ENCODE measurements around the gene KPNA5. TPM values are rescaled to one million over a fixed set of nuclear protein-coding genes. Genes with fewer than 3 reads are reported as not detected.
A peak's percentile ranks its signal among the peaks of the same experiment; 100 is the strongest.
"Not testable (repeated sequence)": the region's sequence is repeated elsewhere in the genome, so short reads cannot be mapped to it uniquely, and the experiment has no call there.

Gene KPNA5
- 3.3 TPM for polyA plus RNA-seq (2013, experiment 1 of 2; ENCODE audit: insufficient read length)
- 3.6 TPM for polyA plus RNA-seq (2013, experiment 2 of 2; ENCODE audit: insufficient read length)

DNA sequence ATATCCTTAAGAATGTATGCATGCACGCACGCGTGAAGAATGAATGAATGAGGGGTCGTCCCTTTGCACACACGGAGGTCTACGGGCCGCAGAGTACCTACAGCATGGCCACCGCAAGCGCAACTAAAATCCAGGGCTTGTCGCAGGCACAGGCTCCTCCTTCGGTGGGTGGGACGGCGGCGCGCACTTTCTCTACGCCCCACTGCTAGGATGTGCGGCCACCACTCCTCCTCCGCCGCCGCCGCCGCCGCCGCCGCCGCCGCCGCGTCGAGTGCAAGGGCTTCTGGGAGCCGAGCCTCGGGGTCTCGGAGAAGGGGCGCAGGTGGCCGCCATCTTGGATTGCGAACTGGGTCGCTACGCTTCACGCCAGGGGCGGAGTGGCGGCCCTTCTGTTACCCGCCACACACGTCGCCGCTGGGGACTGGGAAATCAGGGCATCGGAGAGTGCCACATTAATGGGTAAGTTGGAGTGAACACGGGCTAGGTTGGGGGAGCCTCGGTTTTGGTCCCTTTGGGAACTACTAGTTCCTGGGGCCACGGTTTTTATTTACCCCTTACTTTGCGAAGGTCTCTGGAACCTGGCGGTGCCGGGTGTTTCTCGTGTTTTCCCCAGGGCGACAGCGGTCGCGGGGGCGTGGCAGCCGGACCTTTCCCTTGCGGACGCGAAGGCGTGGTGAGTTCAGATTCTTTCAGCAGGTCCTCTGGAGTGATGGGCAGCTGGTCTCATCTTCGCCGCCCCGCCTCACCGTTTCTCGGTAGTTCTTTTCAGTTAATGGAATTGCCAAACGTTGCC is at the start of gene KPNA5:
TSS of gene KPNA5 (plus strand) at position 332 of the 793 bp plus-strand sequence. CDS start at position 456, 124 bp downstream.
- DNase-seq = peak; percentile 92

DNA sequence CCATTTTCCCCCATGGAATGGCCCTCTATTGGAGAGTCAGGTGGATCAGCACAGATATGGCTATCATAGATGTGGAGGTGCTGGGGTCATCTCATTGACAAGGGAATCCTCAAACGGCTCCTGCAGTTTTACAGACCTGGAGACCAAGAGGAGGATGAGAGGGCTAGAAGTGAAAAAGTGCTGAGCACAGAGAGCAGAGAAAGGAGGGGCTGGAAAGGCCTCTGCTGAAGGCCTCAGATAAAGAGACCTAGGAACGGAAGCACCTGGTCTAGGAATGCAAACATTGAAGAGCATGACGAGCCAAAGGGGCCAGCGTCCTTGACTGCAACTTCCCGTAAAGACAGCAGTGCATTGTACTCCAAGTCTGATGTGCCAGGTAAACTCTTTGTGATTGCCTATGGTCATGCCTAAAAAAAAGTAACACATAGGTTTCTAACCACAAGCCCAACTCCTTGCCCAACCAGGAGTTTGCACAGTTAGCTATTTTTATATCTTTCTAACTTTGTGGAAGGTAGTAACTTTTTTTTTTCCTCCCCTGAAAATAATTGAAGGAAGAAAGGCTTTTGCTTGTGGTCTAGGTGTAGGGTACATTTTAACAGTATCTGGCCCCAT is 49.5 kb upstream of the KPNA5 start:
- no peak for DNase-seq

DNA sequence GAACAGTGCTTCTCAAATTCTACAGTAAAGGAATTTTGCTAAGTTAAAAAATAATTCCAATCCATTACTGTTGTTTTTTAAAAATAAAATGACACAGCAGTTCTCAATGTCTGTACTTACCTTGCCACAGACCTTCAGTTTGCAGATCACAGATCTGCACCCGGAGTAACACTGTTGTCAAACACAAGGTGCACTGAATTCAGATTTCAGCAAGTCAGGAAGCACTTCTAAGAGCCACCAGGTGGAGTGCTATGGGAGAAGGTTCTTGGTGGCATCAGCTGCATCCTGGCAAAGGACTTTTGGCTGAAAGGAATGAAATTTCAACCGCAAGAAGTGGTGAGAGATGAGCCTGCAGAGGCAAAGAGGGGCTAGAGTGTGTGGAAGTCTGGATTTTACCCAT is 47.3 kb upstream of the KPNA5 start:
- DNase-seq = no peak

DNA sequence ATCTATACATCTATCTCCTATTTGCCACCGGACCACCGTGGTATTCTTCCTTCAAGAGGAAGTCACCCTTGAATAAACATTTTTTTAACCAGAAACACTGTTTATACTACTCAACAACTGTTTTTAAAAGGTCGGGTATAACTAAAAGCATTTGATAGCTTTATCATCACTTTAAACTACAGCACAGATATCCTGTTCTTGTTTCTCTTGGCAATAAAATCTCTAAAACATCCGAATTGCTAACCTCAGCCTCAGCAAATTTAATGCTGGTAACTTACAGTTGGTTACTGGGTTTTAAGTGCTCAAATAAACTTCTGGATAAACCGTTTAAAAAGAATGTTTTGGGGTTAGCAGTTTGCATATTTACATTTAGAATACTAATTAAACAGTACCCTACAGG is 32.9 kb upstream of the KPNA5 start:
- DNase-seq = peak; percentile 68

DNA sequence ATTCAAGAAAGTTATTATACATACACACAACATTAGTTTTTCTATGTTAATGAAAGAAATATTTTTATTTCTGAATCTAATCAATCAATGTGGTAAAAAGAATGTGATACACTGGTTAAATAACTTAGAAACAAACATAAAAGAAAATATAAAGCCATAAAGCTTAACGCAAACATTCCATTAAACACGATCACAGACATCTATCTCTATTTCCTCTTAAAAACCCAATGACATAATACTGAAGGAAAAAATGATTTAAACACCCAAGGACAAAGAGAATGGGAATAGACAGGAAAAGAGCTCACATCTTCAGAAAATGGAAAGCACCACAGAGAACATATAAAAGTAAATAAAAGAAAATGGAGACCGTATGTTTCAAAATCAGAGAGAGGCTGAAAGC is 31.9 kb upstream of the KPNA5 start:
- peak; percentile 4 for DNase-seq

DNA sequence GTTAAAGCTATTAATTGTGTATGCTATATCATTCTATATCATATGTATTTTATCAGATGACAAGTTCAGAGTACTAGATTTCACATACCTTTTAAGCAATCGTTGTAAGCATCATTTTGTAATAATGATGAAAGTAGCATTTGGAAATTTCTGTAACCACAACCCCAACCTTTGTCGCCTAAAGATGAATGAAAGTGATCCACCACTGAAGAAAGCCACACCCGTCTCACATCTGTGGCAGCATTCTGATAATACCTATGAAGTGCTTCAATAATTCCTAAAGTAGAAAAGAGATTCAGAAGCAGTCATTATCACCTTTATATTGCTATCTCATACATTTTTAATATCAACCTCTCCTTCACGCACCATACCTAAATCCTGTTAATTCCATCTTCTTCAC is 29.1 kb upstream of the KPNA5 start:
- DNase-seq = no peak

DNA sequence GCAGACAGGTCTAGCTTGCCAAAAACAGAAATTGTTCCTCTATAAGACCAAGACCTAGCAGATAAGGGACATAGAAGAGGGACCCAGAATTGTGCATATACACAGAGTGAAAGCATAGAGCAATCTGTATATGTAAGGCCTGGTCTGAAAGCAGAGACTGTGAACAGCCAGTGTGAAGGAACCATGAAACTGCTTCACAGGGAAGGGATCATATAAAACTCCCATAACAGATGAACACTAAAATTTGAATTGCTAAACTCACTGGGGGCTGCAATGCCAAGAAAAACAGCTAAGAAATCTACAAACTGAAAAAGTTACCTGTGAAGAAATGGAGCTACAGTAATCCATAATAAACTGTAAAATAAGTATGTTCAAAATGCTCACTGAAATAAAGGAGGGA is 19.4 kb upstream of the KPNA5 start:
- no peak for DNase-seq

DNA sequence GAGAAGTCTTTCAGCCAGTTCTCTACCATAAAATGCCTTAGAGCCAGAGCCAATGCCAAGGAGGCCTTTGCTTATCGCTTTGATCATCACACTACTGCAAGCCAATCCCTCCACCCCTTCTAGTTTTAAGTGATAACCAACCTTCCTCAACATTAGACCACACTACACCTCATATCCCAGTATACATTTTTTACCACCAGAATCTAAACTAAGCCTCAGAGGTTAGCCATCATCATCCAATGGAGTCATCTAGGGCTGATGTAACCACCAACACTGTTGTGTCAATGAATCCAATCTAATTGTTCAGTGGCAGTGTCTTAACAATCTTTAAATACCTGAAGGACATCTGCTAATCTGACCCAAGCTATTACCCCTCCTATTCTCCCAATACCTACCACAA is 18.8 kb upstream of the KPNA5 start:
- DNase-seq = no peak

DNA sequence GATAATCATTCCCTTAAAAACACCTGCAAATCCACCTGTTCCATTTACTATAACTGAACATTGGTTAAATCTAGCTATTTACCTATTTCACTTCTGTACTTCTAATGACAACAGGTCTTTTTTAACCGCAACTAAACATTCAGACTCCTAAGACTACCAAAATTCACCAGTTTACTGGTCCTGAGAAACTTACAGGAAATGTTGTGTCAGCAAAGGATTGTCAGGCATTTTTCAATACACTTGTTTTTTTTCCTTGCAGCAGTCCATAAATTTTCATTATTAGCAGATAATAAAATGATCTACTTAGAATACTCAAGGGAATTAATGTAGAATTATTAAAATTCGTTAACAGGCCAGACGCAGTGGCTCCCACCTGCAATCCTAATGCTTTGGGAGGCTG is 17.7 kb upstream of the KPNA5 start:
- no peak for DNase-seq

DNA sequence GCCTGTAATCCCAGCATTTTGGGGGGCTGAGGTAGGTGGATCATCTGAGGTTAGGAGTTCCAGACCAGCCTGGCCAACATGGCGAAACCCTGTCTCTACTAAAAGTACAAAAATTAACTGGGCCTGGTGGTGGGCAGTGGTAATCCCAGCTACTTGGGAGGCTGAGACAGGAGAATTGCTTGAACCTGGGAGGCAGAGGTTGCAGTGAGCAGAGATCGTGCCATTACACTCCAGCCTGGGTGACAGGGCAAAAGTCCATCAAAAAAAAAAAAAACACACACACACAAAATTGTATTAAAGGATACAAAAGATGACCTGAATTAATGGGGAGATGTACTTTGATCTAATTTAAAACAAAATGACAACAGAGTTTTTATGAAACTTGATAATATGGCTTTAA is 16.8 kb upstream of the KPNA5 start:
- DNase-seq = not testable (repeated sequence)

DNA sequence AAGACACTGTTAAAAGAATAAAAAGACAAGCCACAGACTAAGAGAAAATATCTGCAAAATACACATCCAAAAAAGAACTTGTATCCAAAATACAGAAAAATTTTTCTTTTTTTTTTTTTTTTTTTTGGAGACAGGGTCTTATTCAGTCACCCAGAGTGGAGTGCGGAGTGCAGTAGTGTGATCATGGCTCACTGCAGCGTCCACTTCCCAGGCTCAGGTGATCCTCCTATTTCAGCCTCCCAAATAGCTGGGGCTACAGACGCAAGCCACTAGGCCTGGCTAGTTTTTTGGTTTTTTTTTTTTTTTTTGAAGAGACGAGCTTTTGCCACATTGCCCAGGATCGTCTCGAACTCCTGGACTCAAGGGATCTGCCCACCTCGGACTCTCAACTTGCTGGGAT is 15.5 kb upstream of the KPNA5 start:
- DNase-seq = no peak

DNA sequence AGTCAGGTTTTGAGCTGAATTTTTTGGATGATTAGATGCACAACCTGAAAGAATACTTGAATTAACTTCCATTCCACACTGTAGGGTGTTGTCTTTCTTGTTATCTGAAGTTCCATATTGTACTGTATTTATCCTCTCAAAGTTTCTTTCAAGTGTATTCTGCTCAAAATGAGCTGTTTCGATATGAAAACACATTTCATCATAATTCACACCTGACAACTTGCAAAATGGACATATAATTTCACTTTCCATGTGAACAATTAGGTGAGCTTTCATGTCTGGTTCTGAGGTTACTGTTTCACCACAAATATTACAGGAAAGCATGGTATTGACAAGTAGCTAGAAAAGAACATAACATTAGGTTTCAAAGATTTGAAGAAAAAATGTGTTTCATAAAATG is 14.1 kb upstream of the KPNA5 start:
- no peak for DNase-seq

DNA sequence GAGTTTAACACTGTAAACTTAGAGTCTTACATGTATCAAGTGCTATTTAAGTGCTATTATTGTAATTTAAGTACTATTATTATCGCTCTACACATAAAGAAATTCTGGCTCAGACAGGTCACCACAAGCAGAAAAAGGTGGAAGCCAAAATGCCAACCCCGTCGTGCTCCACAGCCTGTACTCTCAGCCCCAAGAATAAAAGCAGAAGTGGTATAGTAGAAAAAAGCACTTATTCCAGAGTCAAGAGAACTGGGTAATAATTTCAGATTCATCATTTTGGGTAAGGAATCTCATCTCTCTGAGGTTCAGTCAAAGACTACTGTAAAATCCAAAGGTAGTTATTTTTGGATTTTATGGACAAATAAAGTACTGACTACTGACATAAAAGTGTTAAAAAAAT is 13.4 kb upstream of the KPNA5 start:
- no peak for DNase-seq

DNA sequence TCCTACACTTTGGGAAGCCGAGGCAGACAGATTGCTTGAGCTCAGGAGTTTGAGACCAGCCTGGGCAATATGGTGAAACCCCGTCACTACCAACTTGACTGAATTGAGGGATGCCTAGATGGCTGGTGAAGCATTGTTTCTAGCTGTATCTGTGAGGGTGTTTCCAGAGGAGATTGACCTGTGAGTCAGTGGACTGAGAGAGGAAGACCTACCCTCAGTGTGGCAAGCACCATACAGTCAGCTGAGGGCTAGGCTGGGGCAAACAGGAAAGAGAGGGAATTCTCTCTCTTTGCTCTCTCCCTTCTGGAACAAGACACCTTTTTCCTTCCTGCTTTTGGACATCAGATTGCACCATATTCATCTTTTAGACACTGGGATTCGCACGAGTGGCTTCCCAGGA is 8.7 kb upstream of the KPNA5 start:
- no peak for DNase-seq

DNA sequence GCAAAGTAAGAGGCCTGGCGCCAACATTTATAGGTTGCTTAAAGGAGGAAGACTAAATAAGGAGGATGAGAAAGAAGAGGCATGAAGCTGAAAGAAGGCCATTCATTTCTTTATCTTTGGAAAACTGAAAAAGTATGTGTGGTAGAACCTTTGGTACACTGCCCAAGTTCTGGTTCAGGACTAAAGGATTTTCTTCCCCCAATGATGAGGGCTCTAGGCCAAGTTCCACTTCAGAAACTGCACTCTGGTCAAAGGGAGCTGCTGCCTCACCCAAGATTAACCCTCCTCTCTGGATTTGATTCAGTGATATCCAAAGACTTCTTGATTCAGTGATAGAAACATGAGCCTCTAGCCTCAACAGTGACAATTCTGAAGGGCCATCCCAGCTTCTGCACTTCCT is 5.0 kb upstream of the KPNA5 start:
- DNase-seq = no peak

DNA sequence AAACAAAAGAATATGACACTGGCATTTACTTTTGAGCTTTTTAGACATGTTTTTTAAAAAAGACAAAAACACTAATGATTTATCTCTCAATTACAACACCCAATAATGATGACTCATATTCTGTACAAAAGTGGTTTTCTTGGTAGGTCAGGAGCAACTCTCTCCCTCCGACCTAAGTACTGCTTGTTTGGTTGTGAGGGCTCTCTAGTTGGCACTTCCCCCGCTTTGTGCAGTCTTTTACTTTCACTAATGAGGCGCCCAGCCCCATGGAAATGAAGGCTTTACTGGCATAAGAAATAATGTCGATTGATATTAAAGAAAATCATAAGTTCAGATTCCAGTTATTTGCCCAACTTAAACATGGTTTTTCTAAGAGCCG is 1.3 kb downstream of the KPNA5 start:
- no peak for DNase-seq

DNA sequence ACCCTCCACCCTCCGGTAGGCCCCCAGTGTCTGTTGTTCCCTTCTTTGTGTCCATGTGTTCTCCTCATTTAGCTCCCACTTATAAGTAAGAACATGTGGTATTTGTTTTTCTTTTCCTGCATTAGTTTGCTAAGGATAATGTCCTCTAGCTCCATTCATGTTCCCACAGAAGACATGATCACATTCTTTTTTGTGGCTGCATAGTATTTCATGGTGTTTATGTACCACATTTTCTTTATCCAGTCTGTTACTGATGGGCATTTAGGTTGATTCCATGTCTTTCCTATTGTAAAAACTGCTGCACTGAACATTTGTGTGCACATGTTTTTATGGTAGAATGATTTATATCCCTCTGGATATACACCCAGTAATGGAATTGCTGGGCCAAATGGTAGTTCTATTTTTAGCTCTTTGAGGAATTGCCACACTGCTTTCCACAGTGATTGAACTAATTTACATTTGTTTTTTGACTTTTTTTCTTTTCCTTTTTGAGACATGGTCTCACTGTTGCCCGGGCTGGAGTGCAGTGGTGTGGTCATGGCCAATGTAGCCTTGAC is 4.5 kb downstream of the KPNA5 start:
- no peak for DNase-seq

DNA sequence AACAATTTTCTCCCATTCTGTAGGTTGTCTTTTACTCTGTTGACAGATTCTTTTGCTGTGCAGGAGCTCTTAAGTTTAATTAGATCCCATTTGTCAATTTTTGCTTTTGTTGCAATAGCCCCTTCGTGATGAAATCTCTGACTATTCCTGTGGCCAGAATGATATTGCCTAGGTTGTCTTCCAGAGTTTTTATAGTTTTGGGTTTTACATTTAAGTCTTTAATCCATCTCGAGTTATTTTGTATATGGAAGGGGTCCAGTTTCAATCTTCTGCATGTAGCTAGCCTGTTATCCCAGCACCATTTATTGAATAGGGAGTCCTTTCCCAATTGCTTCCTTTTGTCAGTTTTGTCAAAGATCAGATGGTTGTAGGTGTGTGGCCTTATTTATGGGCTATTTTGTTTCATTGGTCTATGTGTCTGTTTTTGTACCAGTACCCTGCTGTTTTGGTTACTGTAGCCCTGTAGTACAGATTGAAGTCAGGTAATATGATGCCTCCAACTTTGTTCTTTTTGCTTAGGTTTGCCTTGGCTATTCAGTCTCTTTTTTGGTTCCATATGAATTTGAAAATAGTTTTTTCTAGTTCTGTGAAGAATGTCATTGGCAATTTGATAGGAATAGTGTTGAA is 5.6 kb downstream of the KPNA5 start:
- not testable (repeated sequence) for DNase-seq

DNA sequence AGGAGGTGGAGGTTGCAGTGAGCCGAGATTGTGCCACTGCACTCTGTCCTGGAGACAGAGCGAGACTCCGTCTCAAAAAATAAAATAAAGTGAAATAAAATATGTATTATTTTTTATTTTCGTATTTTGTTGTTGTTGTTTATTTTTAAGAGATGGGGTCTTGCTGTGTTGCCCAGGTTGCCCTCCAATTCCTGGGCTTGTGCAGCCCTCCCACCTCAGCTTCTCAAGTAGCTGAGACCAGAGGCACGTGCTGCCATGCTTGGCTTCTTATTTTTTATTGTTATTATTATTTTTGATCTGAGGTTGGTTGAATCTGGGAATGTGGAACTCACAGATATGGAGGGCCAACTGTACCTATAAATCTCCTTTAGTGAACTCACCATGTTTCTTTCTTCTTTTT is 10.1 kb downstream of the KPNA5 start:
- no peak for DNase-seq

DNA sequence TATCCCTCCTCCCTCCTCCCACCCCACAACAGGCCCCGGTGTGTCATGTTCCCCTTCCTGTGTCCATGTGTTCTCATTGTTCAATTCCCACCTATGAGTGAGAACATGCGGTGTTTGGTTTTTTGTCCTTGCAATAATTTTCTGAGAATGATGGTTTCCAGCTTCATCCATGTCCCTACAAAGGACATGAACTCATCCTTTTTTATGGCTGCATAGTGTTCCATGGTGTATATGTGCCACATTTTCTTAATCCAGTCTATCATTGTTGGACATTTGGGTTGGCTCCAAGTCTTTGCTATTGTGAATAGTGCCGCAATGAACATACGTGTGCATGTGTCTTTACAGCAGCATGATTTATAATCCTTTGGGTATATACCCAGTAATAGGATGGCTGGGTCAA is 11.9 kb downstream of the KPNA5 start:
- DNase-seq = not testable (repeated sequence)

DNA sequence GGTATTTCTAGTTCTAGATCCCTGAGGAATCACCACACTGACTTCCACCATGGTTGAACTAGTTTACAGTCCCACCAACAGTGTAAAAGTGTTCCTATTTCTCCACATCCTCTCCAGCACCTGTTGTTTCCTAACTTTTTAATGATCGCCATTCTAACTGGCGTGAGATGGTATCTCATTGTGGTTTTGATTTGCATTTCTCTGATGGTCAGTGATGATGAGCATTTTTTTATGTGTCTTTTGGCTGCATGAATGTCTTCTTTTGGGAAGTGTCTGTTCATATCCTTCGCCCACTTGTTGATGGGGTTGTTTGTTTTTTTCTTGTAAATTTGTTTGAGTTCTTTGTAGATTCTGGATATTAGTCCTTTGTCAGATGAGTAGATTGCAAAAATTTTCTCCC is 12.3 kb downstream of the KPNA5 start:
- not testable (repeated sequence) for DNase-seq

DNA sequence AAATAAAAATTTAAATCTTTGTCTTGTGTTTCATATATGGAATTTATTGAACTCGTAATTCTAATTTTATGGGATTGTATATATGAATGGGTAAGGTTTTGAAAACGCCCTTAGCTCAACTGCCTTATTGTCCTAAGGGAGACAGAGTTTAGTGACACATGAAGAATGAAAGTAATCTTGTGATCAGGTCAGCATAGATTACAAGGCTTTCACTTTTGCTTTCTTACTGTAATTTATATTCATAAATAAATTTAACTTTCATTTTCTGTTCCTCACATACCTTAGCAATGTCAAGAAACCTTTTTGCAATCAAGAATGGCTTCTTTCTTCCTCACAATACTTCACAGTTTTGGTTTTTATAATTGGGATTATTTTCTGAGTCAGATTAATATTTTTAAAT is 14.4 kb downstream of the KPNA5 start:
- DNase-seq = no peak

DNA sequence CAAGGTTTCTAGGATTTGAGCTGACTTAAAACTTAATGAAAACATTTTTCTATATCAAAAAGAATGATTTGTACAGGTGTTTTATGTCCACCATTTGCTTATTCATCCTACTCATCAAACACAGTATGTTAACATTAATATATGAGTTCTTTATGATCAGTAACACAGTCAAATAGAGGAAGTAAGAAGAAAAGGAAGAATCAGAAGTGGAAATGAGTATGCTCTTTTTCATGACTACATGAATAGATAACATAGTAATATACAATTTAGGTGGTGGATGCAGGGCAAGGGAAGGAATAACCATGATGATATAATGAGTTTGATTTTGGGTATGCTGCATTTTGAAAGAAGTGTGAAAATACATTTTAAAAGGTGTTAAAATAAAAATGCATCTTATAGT is 16.5 kb downstream of the KPNA5 start:
- DNase-seq = no peak

DNA sequence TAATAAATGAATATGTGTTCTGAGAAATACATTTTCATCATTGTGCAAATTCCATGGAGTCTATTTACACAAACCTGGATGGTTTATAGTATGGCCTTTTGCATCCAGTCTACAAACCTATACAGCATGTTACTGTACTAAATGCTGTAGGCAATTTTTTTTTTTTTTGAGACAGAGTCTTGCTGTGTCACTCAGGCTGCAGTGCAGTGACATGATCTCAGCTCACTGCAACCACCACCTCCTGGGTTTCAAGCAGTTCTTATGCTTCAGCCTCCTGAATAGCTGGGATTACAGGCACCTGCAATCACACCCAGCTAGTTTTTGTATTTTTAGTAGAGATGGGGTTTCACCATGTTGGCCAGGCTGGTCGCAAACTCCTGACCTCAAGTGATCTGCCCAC is 22.9 kb downstream of the KPNA5 start:
- not testable (repeated sequence) for DNase-seq

Data from fibroblast of skin of back (primary cell).